CD4-positive, alpha-beta T cell (primary cell): ENCODE measurements around the gene EHD3. TPM values are rescaled to one million over a fixed set of nuclear protein-coding genes. Genes with fewer than 3 reads are reported as not detected.

Experiments used
- ATAC-seq: fragments of 200-7000 bp; cut with Tn5 transposase; one replicate; pipeline ENCODE4 v1.10.0; 2022; ENCODE audit warnings: mild to moderate bottlenecking; ENCODE audit not compliant: poor library complexity
- CTCF ChIA-PET: fragments of 350-600 bp; sonication (Branson Sonifier 250); formaldehyde crosslinking; loops from one replicate; lab custom pipeline; 2021; ENCODE audit warnings: antibody characterized with exemption, inconsistent platforms; lab: Charles Lee
- POLR2A ChIA-PET: fragments of 350-600 bp; sonication (Branson Sonifier 250); formaldehyde crosslinking; loops from one replicate; lab custom pipeline; 2021; ENCODE audit warnings: antibody characterized with exemption, inconsistent platforms; lab: Charles Lee
- DNase-seq, 14 experiments: peaks; one replicate each; pipeline ENCODE4 v3.0.0-alpha.2; 2013 to 2020; ENCODE audit warnings: mixed read lengths in 2 of 14
- H3K27ac ChIP-seq, 2 donors: one replicate each; pipeline versions ENCODE4 v1.5.1 to v1.7.0; 2013; ENCODE audit warnings: low read length in 2 of 2, low read depth in 1 of 2, mild to moderate bottlenecking in 1 of 2
- H3K27me3 ChIP-seq, 2 experiments: 1 replicate in 1 of 2; 2 replicates in 1 of 2; pipeline versions ENCODE4 v1.6.1 to v1.7.0; 2013; ENCODE audit warnings: low read length in 2 of 2, control low read depth in 1 of 2, mild to moderate bottlenecking in 1 of 2, moderate library complexity in 1 of 2; ENCODE audit not compliant: insufficient read depth in 2 of 2, control insufficient read depth in 1 of 2
- H3K36me3 ChIP-seq: one replicate; pipeline ENCODE4 v1.6.1; 2013; ENCODE audit warnings: low read length, control low read depth; ENCODE audit not compliant: insufficient read depth
- H3K4me1 ChIP-seq: one replicate; pipeline ENCODE4 v1.6.1; 2013; ENCODE audit warnings: low read length, control low read depth; ENCODE audit not compliant: insufficient read depth
- H3K4me3 ChIP-seq: one replicate; pipeline ENCODE4 v1.5.1; 2013; ENCODE audit warnings: mild to moderate bottlenecking, low read length, moderate library complexity
- H3K9me3 ChIP-seq, 2 experiments: 1 replicate in 1 of 2; 2 replicates in 1 of 2; pipeline versions ENCODE4 v1.6.1 to v1.7.0; 2013; ENCODE audit warnings: low read length in 2 of 2, mild to moderate bottlenecking in 2 of 2, control low read depth in 1 of 2, moderate library complexity in 1 of 2; ENCODE audit not compliant: control insufficient read depth in 1 of 2, insufficient read depth in 1 of 2
- H3K27ac Mint-ChIP-seq: one replicate; pipeline ENCODE4 v1.8.0; 2020; ENCODE audit warnings: mixed read lengths
- H3K27me3 Mint-ChIP-seq: one replicate; pipeline ENCODE4 v1.8.0; 2021; ENCODE audit warnings: mixed read lengths
- H3K36me3 Mint-ChIP-seq: one replicate; pipeline ENCODE4 v1.8.0; 2021; ENCODE audit warnings: low read depth, mixed read lengths
- H3K4me1 Mint-ChIP-seq: one replicate; pipeline ENCODE4 v1.8.0; 2021; ENCODE audit warnings: low read depth, mixed read lengths
- H3K4me3 Mint-ChIP-seq: one replicate; pipeline ENCODE4 v1.8.0; 2020; ENCODE audit warnings: mild to moderate bottlenecking, mixed read lengths
- H3K9me3 Mint-ChIP-seq: one replicate; pipeline ENCODE4 v1.8.0; 2020; ENCODE audit warnings: mixed read lengths
- intact Hi-C, 2 experiments: fragments of 100-400 bp; cut with DNase I in 1 of 2; cut with micrococcal nuclease in 1 of 2; formaldehyde crosslinking; loops; one replicate each; pipeline versions ENCODE4 v1.15.1 to v1.9.0; 2023 to 2025; cut with DNase I, micrococcal nuclease
- total RNA-seq, 174 experiments: library from RNA in 2 of 174; stranded (reverse) in 2 of 174; gene quantifications; one replicate each; pipeline ENCODE4 v1.2.3 and lab custom pipeline; 2021 to 2026
- TF ChIP-seq, protein P1 (sequence below): fragments of 200-600 bp; IDR thresholded peaks from one replicate; pipeline ENCODE4 v1.8.0; 2022; ENCODE audit warnings: antibody characterized with exemption, mild to moderate bottlenecking

EHD3 gene
- total RNA-seq, 2 experiments from 2014 or later: 1.4 to 1.7 TPM

DNA sequence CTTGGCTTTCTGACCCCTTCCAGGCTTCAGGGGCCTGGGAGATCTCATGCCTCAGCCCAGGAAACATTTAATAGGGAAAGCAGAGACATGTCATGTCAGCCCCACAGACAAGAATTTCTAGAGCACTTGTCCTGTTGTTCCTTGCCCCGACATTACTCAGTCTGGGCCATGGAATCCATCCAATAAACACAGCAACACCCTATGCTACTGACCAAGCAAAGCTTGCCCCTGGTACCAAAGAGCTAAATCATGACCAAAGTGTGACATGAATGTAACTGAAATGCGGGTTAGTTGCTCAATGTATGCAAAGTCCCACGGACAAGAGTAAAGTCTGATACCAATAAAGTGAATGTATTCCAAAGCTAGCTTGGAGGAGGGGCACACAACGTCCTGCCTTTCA is 35.1 kb downstream of the EHD3 start:
- DNase-seq (no peak), ATAC-seq (no peak)
- no peak overlapping the region for H3K4me3 ChIP-seq
- H3K36me3 Mint-ChIP-seq: peaks cover 8% of the 10 kb centered on the region
- no peaks in the 10 kb centered on the region for H3K4me1 ChIP-seq
- H3K27ac ChIP-seq: no peak overlapping the region
- intact Hi-C loops: no loop called here
- POLR2A ChIA-PET: no interaction called here
- no peaks in the 10 kb centered on the region for H3K27me3 Mint-ChIP-seq
- no peaks in the 10 kb centered on the region for H3K4me1 Mint-ChIP-seq
- no peak overlapping the region for H3K4me3 Mint-ChIP-seq
- H3K27me3 ChIP-seq: peaks cover 0 to 4% of the 10 kb centered on the region in 2 experiments
- H3K36me3 ChIP-seq: no peaks in the 10 kb centered on the region
- no peaks in the 10 kb centered on the region for H3K9me3 ChIP-seq
- TF ChIP-seq, protein P1, sequence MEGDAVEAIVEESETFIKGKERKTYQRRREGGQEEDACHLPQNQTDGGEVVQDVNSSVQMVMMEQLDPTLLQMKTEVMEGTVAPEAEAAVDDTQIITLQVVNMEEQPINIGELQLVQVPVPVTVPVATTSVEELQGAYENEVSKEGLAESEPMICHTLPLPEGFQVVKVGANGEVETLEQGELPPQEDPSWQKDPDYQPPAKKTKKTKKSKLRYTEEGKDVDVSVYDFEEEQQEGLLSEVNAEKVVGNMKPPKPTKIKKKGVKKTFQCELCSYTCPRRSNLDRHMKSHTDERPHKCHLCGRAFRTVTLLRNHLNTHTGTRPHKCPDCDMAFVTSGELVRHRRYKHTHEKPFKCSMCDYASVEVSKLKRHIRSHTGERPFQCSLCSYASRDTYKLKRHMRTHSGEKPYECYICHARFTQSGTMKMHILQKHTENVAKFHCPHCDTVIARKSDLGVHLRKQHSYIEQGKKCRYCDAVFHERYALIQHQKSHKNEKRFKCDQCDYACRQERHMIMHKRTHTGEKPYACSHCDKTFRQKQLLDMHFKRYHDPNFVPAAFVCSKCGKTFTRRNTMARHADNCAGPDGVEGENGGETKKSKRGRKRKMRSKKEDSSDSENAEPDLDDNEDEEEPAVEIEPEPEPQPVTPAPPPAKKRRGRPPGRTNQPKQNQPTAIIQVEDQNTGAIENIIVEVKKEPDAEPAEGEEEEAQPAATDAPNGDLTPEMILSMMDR: no peak
- CTCF ChIA-PET: no interaction called here
- H3K9me3 Mint-ChIP-seq: no peaks in the 10 kb centered on the region
- H3K27ac Mint-ChIP-seq: no peak overlapping the region

DNA sequence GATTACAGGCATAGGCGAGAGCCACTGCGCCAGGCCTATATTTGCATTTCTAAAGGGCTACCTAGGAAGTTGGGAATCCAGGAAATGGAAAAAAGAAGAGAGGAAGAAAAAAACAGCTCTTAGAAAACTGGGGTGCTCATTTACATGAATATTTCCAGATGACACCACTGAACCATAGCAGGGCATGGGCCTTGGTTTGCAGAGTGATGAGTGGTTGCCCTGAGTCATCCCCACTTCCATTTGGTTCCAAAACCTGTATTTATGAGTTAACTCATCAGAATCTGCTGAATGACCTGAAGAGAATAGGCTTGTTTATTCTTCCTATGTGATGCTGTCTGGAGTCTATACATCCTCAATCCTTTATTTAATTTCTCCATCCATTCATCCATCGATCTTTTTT is 36.2 kb downstream of the EHD3 start:
- DNase-seq (no peak), ATAC-seq (no peak)
- CTCF ChIA-PET: no interaction called here
- Histone ChIP-seq H3K9me3 (no peaks in the 10 kb centered on the region), H3K4me1 (no peaks in the 10 kb centered on the region), H3K4me3 (no peak overlapping the region), H3K27me3 (peaks cover 0 to 6% of the 10 kb centered on the region in 2 experiments), H3K27ac (no peak overlapping the region), H3K36me3 (no peaks in the 10 kb centered on the region)
- Mint-ChIP-seq H3K27ac (no peak overlapping the region), H3K4me1 (no peaks in the 10 kb centered on the region), H3K4me3 (no peak overlapping the region), H3K36me3 (peaks cover 8% of the 10 kb centered on the region), H3K27me3 (peaks cover 8% of the 10 kb centered on the region), H3K9me3 (no peaks in the 10 kb centered on the region)
- POLR2A ChIA-PET: no interaction called here
- TF ChIP-seq, protein P1: no peak
- intact Hi-C loops: no loop called here

DNA sequence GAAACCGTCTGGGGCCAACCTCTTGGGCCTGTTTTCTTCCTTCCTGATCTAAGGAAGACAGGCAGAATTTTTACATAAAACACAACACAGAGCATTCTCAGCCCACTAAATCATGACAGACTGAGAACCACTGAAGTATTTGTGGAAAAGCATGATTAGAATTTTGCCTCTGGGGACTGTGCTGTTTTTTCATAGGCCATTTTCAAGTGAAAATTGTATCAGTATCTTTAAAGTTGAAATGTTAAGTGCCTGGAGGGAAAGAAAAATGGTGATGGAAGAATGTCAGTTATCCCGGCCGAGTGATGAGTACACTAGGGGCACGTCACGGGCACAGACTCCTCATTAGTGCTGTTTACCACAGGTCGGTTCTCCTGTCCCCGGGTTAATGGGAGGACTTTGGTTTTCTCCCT is 36.9 kb downstream of the EHD3 start:
- H3K36me3 ChIP-seq: no peaks in the 10 kb centered on the region
- Mint-ChIP-seq H3K36me3 (peaks cover 4% of the 10 kb centered on the region), H3K27me3 (peaks cover 15% of the 10 kb centered on the region), H3K4me3 (no peak overlapping the region), H3K27ac (no peak overlapping the region), H3K4me1 (no peaks in the 10 kb centered on the region), H3K9me3 (no peaks in the 10 kb centered on the region)
- H3K4me3 ChIP-seq: no peak overlapping the region
- no peak overlapping the region for H3K27ac ChIP-seq
- POLR2A ChIA-PET: no interaction called here
- ATAC-seq (no peak), DNase-seq (no peak)
- intact Hi-C loops: no loop called here
- peaks cover 0 to 9% of the 10 kb centered on the region in 2 experiments for H3K27me3 ChIP-seq
- H3K9me3 ChIP-seq: no peaks in the 10 kb centered on the region
- H3K4me1 ChIP-seq: no peaks in the 10 kb centered on the region
- TF ChIP-seq, protein P1: no peak
- CTCF ChIA-PET: no interaction called here
